H1 (cell line): ENCODE data around the gene FGF11. TPM values are rescaled to one million over a fixed set of nuclear protein-coding genes. Genes with fewer than 3 reads are reported as not detected.
A peak's percentile ranks its signal among the peaks of the same experiment; 100 is the strongest.

Experiments
- CTCF ChIA-PET: fragments of 300-600 bp; sonication (Branson Sonifier 250); formaldehyde crosslinking; loops from one replicate; lab custom pipeline; 2021; ENCODE audit not compliant: partially characterized antibody; lab: Charles Lee
- POLR2A ChIA-PET: fragments of 300-600 bp; sonication (Branson Sonifier 250); formaldehyde crosslinking; loops from one replicate; lab custom pipeline; 2021; ENCODE audit warnings: inconsistent platforms; ENCODE audit not compliant: partially characterized antibody; lab: Charles Lee
- DNase-seq, 2 experiments: peaks; one replicate each; pipeline versions ENCODE4 v3.0.0 to v3.0.0-alpha.2; 2010 to 2022; ENCODE audit warnings: low spot score in 2 of 2, low read depth in 1 of 2, mixed read lengths in 1 of 2
- FAIRE-seq: peaks from 2 replicates; lab custom pipeline; 2011; peaks lifted over from hg19 to GRCh38; lab: Jason Lieb, UNC
- H2AFZ ChIP-seq: 2 replicates; pipeline ENCODE4 v1.8.1; 2012; ENCODE audit warnings: low read length, inconsistent platforms
- H2AK5ac ChIP-seq: 2 replicates; pipeline ENCODE4 v1.6.1; 2013; ENCODE audit warnings: low read depth, low read length
- H2BK120ac ChIP-seq: replicated peaks from 2 replicates; pipeline ENCODE3; 2013; ENCODE audit warnings: low read depth, low read length, inconsistent platforms
- H2BK12ac ChIP-seq: 2 replicates; pipeline ENCODE4 v1.6.1; 2013; ENCODE audit warnings: low read depth, low read length
- H2BK15ac ChIP-seq: 2 replicates; pipeline ENCODE4 v1.6.1; 2013; ENCODE audit warnings: low read length
- H2BK20ac ChIP-seq: 2 replicates; pipeline ENCODE4 v1.6.1; 2013; ENCODE audit warnings: low read length
- H2BK5ac ChIP-seq: 2 replicates; pipeline ENCODE4 v1.6.1; 2013; ENCODE audit warnings: low read depth, low read length
- H3K14ac ChIP-seq: 2 replicates; pipeline ENCODE4 v1.6.1; 2013; ENCODE audit warnings: inconsistent platforms; ENCODE audit not compliant: insufficient read length
- H3K18ac ChIP-seq: 2 replicates; pipeline ENCODE4 v1.6.1; 2013; ENCODE audit warnings: low read length; ENCODE audit errors: extremely low read depth
- H3K23ac ChIP-seq: 2 replicates; pipeline ENCODE4 v1.6.1; 2013; ENCODE audit warnings: inconsistent platforms; ENCODE audit not compliant: insufficient read length
- H3K23me2 ChIP-seq: 2 replicates; pipeline ENCODE4 v1.6.1; 2013; ENCODE audit warnings: low read depth, low read length
- H3K27ac ChIP-seq: 2 replicates; pipeline ENCODE4 v1.6.1; 2011; ENCODE audit warnings: low read depth, low read length, inconsistent platforms
- H3K27me3 ChIP-seq, 4 experiments: replicated peaks in 1 of 4; 1 replicate in 1 of 4; 2 replicates in 3 of 4; pipeline versions ENCODE4 v1.6.1 to v1.8.1; 2011 to 2013; ENCODE audit warnings: low read length in 3 of 4, mild to moderate bottlenecking in 3 of 4, inconsistent platforms in 2 of 4, mixed read lengths in 2 of 4, moderate library complexity in 1 of 4; ENCODE audit not compliant: control insufficient read depth in 3 of 4, insufficient read depth in 3 of 4; ENCODE audit errors: extremely low read depth in 1 of 4
- H3K36me3 ChIP-seq, 4 experiments: 2 replicates each; pipeline versions ENCODE4 v1.6.1 to v1.8.1; 2011 to 2013; ENCODE audit warnings: mild to moderate bottlenecking in 4 of 4, low read length in 3 of 4, moderate library complexity in 2 of 4, control low read depth in 1 of 4, inconsistent platforms in 1 of 4; ENCODE audit not compliant: insufficient read depth in 4 of 4, control insufficient read depth in 2 of 4
- H3K4ac ChIP-seq: replicated peaks from 2 replicates; pipeline ENCODE3; 2013; ENCODE audit warnings: low read length, low read depth, mixed read lengths, inconsistent platforms; ENCODE audit not compliant: insufficient read length
- H3K4me1 ChIP-seq, 4 experiments: replicated peaks in 1 of 4; 1 replicate in 1 of 4; 2 replicates in 3 of 4; pipeline versions ENCODE4 v1.6.1 to v1.8.1; 2011 to 2013; ENCODE audit warnings: low read length in 3 of 4, inconsistent platforms in 2 of 4, mixed read lengths in 1 of 4; ENCODE audit not compliant: insufficient read depth in 4 of 4, control insufficient read depth in 3 of 4
- H3K4me2 ChIP-seq, 2 experiments: 2 replicates each; pipeline versions ENCODE4 v1.6.1 to v1.8.1; 2011 to 2013; ENCODE audit warnings: low read depth in 2 of 2, low read length in 2 of 2, control low read depth in 1 of 2, inconsistent platforms in 1 of 2, mild to moderate bottlenecking in 1 of 2; ENCODE audit not compliant: insufficient read depth in 1 of 2
- H3K4me3 ChIP-seq, 4 experiments: fragments of 200-600, 300-600 bp in 1 of 4; sonication (generic), shearing (Covaris generic), sonication (Bioruptor Twin) in 1 of 4; 2 replicates each; pipeline versions ENCODE4 v1.5.1 to v1.8.1; 2011 to 2016; ENCODE audit warnings: low read length in 4 of 4, low read depth in 3 of 4, control low read depth in 2 of 4, inconsistent platforms in 2 of 4, mild to moderate bottlenecking in 2 of 4, mixed read lengths in 1 of 4, moderate library complexity in 1 of 4; ENCODE audit not compliant: insufficient read depth in 2 of 4; ENCODE audit errors: extremely low read depth in 1 of 4
- H3K56ac ChIP-seq: replicated peaks from 2 replicates; pipeline ENCODE3; 2013; ENCODE audit warnings: low read depth, mild to moderate bottlenecking, mixed read lengths, low read length, inconsistent platforms; ENCODE audit not compliant: insufficient read length
- H3K79me1 ChIP-seq: 2 replicates; pipeline ENCODE4 v1.6.1; 2013; ENCODE audit warnings: low read depth, low read length, control low read depth
- H3K79me2 ChIP-seq, 2 experiments: 2 replicates each; pipeline versions ENCODE4 v1.6.1 to v1.8.1; 2012 to 2013; ENCODE audit warnings: low read length in 2 of 2, mild to moderate bottlenecking in 2 of 2, inconsistent platforms in 1 of 2; ENCODE audit not compliant: insufficient read depth in 2 of 2, control insufficient read depth in 1 of 2
- H3K9ac ChIP-seq, 4 experiments: replicated peaks in 1 of 4; 1 replicate in 1 of 4; 2 replicates in 3 of 4; pipeline versions ENCODE4 v1.6.1 to v1.8.1; 2011 to 2013; ENCODE audit warnings: low read depth in 3 of 4, low read length in 3 of 4, control low read depth in 2 of 4, mild to moderate bottlenecking in 2 of 4, moderate library complexity in 2 of 4, inconsistent platforms in 1 of 4; ENCODE audit errors: extremely low read depth in 1 of 4
- H3K9me3 ChIP-seq, 2 experiments: 2 replicates each; pipeline versions ENCODE4 v1.6.1 to v1.8.1; 2012 to 2013; ENCODE audit warnings: mild to moderate bottlenecking in 2 of 2, moderate library complexity in 2 of 2, control low read depth in 1 of 2, inconsistent platforms in 1 of 2, low read depth in 1 of 2, low read length in 1 of 2, mixed read lengths in 1 of 2; ENCODE audit not compliant: insufficient read depth in 2 of 2
- H4K20me1 ChIP-seq, 2 experiments: replicated peaks in 1 of 2; 2 replicates each; pipeline versions ENCODE3 to v1.8.1; 2011 to 2013; ENCODE audit warnings: inconsistent platforms in 2 of 2, low read length in 2 of 2, mild to moderate bottlenecking in 1 of 2; ENCODE audit not compliant: insufficient read depth in 2 of 2, control insufficient read depth in 1 of 2
- H4K5ac ChIP-seq: 2 replicates; pipeline ENCODE4 v1.6.1; 2013; ENCODE audit warnings: low read length, low read depth, mixed read lengths, inconsistent platforms; ENCODE audit not compliant: insufficient read length
- H4K8ac ChIP-seq: 2 replicates; pipeline ENCODE4 v1.8.0; 2013; ENCODE audit warnings: mild to moderate bottlenecking, moderate library complexity, low read length, inconsistent platforms; ENCODE audit not compliant: insufficient read depth; ENCODE audit errors: extremely low read depth
- H4K91ac ChIP-seq: replicated peaks from 2 replicates; pipeline ENCODE3; 2013; ENCODE audit warnings: low read length, mixed read lengths, inconsistent platforms; ENCODE audit not compliant: insufficient read length
- CBX5 ChIP-seq: fragments of 300-800, 300-1000 bp; sonication (generic); IDR thresholded peaks from 2 replicates; pipeline ENCODE4 v1.7.1; 2016; ENCODE audit warnings: antibody characterized with exemption, low read length, low read depth
- CTBP2 ChIP-seq: IDR thresholded peaks from 2 replicates; pipeline ENCODE4 v1.7.0; 2011; ENCODE audit warnings: borderline replicate concordance, mild to moderate bottlenecking, moderate library complexity, mixed read lengths, low read length; ENCODE audit not compliant: insufficient read depth, insufficient read length
- EGR1 ChIP-seq: IDR thresholded peaks from 2 replicates; pipeline ENCODE4 v1.6.1; 2011; ENCODE audit warnings: low read depth, low read length, borderline replicate concordance
- MAFK ChIP-seq: IDR thresholded peaks from 2 replicates; pipeline ENCODE4 v1.6.1; 2012; ENCODE audit warnings: low read depth, mild to moderate bottlenecking, improper control_type of control experiment, low read length
- NANOG ChIP-seq: IDR thresholded peaks from 2 replicates; pipeline ENCODE4 v1.6.1; 2011; ENCODE audit warnings: low read length, low read depth, mild to moderate bottlenecking, inconsistent platforms; ENCODE audit not compliant: insufficient read depth, poor library complexity, severe bottlenecking
- POU5F1 ChIP-seq: IDR thresholded peaks from 2 replicates; pipeline ENCODE4 v1.6.1; 2011; ENCODE audit warnings: low read depth, mild to moderate bottlenecking, low read length, moderate library complexity
- SAP30 ChIP-seq: fragments of 300-600 bp; sonication (generic); IDR thresholded peaks from 2 replicates; pipeline ENCODE4 v1.7.1; 2012; ENCODE audit warnings: low read length, moderate library complexity, mild to moderate bottlenecking, inconsistent platforms; ENCODE audit not compliant: insufficient read depth, insufficient replicate concordance
- YY1 ChIP-seq: IDR thresholded peaks from 2 replicates; pipeline ENCODE4 v1.6.1; 2011; ENCODE audit warnings: low read depth, mild to moderate bottlenecking, low read length
- WGBS, 2 experiments: shearing (Covaris generic) in 1 of 2; methylation state at CpG; one replicate each; pipeline versions ENCODE4 v1.1.6 to v1.1.7; 2013 to 2015; ENCODE audit warnings: low lambda C conversion rate in 2 of 2, mixed read lengths in 2 of 2, inconsistent platforms in 1 of 2, low coverage in 1 of 2, missing lambda C conversion rate in 1 of 2; ENCODE audit not compliant: insufficient replicate concordance in 2 of 2, insufficient coverage in 1 of 2, insufficient read length in 1 of 2; ENCODE audit errors: extremely low coverage in 1 of 2, missing lambda C conversion rate in 1 of 2; 5-methylcytosine and 5-hydroxymethylcytosine counted together
- polyA plus RNA-seq, 7 experiments: library from polyadenylated mRNA; depleted of rRNA in 3 of 7; stranded (reverse) in 5 of 7; unstranded in 2 of 7; fragments of >200 nt in 5 of 7; fragments of 200-250 nt in 2 of 7; gene quantifications; 1 replicate in 5 of 7; 2 replicates in 1 of 7; 4 replicates in 1 of 7; pipeline versions ENCODE4 v1.2.1 to v1.2.3, GENCODE V29; 2011 to 2013; ENCODE audit warnings: missing spikeins in 2 of 7, mixed read lengths in 2 of 7
- total RNA-seq: library from RNA; stranded (reverse); fragmentation: NEBNext Ultra II Directional; extraction: Animal tissue kit (Norgen Biotek cat#: 25700); gene quantifications from 2 replicates; pipeline ENCODE4 v1.2.1, GENCODE V29; 2021
- TF ChIP-seq, protein P1 (sequence below): IDR thresholded peaks from 2 replicates; pipeline ENCODE4 v1.6.1; 2012; ENCODE audit warnings: inconsistent platforms

FGF11 gene
- total and polyA plus RNA-seq, 2 of the 8 experiments (the other 6 are each of a cell fraction or from before 2014, with no cell fraction given) = 11.8 to 26.1 TPM

DNA sequence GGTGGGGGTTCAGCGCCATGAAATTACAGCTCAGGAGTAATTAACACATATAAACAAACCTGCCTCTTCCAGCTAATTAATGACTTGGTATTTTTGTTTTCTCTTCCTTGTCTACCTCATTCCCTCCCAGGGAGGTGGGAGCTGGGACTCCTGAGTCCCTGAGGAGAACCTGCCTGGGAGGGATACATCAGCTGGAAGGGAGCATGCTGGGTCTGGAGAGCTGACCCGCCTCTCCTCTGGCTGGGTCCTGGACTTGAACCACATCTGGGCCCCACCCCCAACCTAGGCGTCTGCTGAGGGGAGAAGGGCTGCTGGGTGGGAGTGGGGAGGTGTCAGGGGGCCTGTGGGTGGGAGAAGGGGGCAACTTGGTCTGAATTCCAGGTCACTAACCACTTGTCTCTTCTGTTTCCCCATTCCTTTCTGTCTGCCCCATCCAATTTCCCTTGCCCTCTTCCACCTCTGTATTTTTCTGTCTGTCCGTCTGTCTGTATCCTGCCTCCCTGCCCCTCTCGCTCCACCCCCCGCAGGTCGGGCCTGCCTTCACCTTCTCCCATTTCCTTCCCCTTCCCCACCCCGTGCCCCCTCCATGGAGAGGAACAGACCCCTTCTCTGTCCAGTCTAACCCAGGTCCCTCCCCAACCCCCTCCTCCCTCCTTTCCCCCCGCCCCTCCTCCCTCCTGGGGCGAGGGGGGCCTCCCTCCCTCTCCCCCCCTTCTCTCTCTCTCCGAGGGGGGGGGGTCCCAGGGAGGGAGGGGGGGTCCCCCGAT, 31.6 kb upstream of the FGF11 start, which contains the start of gene NLGN2:
NLGN2 (plus strand) TSS at position 361 of the 767 bp plus-strand sequence. CDS start 411 bp downstream, outside the sequence.
- Histone ChIP-seq H3K79me2 (peaks cover 0 to 8% of the 10 kb centered on the region in 2 experiments; a peak in 1 of 4 replicates), H2BK12ac (peak within 1 kb of the TSS; percentile 84; the same call in 1 of the 2 replicates), H3K4me1 (peaks cover 0 to 19% (median 13%) of the 10 kb centered on the region in 4 experiments; a peak in 5 of 7 replicates), H3K4me2 (peak within 1 kb of the TSS; percentile 43 to 90), H3K23me2 (peaks cover 17% of the 10 kb centered on the region; the same call in 1 of the 2 replicates), H3K9me3 (no peaks in the 10 kb centered on the region), H4K91ac (peak within 1 kb of the TSS; percentile 71), H3K27me3 (no peaks in the 10 kb centered on the region; a peak in 1 of 7 replicates), H2AK5ac (peak within 1 kb of the TSS; percentile 53; the same call in 1 of the 2 replicates), H2BK20ac (0 out of 2 replicates have a peak within 1 kb of the TSS, but pooled peaks have one; percentile 32), H3K4ac (no peak within 1 kb of the TSS), H3K36me3 (peaks cover 2 to 22% (median 17%) of the 10 kb centered on the region in 4 experiments; a peak in 5 of 8 replicates), H3K4me3 (peak within 1 kb of the TSS; percentile 1 to 44 (median 22); a peak in 5 of 8 replicates), H2BK120ac (no peak within 1 kb of the TSS), H3K9ac (peak within 1 kb of the TSS in 1 of 4 experiments; percentile 14; a peak in 1 of 7 replicates), H4K5ac (no peak within 1 kb of the TSS), H3K56ac (peak within 1 kb of the TSS; percentile 56), H3K79me1 (peaks cover 4% of the 10 kb centered on the region; the same call in 1 of the 2 replicates), H4K20me1 (peaks cover 0 to 23% of the 10 kb centered on the region in 2 experiments), H3K14ac (no peak within 1 kb of the TSS), H3K18ac (peak within 1 kb of the TSS; percentile 78), H2BK15ac (0 out of 2 replicates have a peak within 1 kb of the TSS, but pooled peaks have one; percentile 88), H3K27ac (no peak within 1 kb of the TSS), H4K8ac (no peak within 1 kb of the TSS; the same call in 1 of the 2 replicates), H3K23ac (no peak within 1 kb of the TSS), H2AFZ (no peak within 1 kb of the TSS), H2BK5ac (no peak within 1 kb of the TSS)
- FAIRE-seq = no peak
- no peak for TF ChIP-seq CBX5
- no peak for TF ChIP-seq NANOG
- TF ChIP-seq POU5F1 = no peak
- TF ChIP-seq SAP30 = no peak
- TF ChIP-seq EGR1 = no peak
- no peak for TF ChIP-seq YY1
- no peak for TF ChIP-seq MAFK
- TF ChIP-seq CTBP2 = no peak
- TF ChIP-seq, protein P1, sequence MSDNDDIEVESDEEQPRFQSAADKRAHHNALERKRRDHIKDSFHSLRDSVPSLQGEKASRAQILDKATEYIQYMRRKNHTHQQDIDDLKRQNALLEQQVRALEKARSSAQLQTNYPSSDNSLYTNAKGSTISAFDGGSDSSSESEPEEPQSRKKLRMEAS = no peak
- ChIA-PET POLR2A (interaction anchor here (0.6 to 8.2 kb wide), 13 partner anchors 9 to 95 kb away, joined by 3 to 66 read pairs (median 4); partner anchors contain the start of genes ACAP1, FGF11, TMEM102 and TNK1), CTCF (interaction anchor here (1.1 to 2.9 kb wide), 5 partner anchors 13 to 83 kb away, joined by 3 to 15 read pairs (median 4); partner anchors contain the start of gene SPEM1)
- WGBS, 2 experiments = 48% methylated on average over 3 of the region's 12 CpGs; no CpG with 5 or more reads in 1 of the 2 experiments
- DNase-seq = no peak
